MCF 10A (cell line): Measurements from ENCODE around the gene NSMF. TPM values are rescaled to one million over a fixed set of nuclear protein-coding genes. Genes with fewer than 3 reads are reported as not detected.
A peak's percentile ranks its signal among the peaks of the same experiment; 100 is the strongest.

ENCODE experiments used
- BruUV-seq: library from RNA; stranded (reverse); fragments of 400-500 nt; replicated peaks from 2 replicates; lab custom pipeline; 2021; lab: Mats Ljungman, UMichigan
- CTCF ChIA-PET: fragments of 300-600 bp; sonication (Branson Sonifier 250); formaldehyde crosslinking; extraction: SDS; loops from one replicate; lab custom pipeline; 2021; ENCODE audit warnings: antibody characterized with exemption, inconsistent platforms; lab: Yijun Ruan, JAX
- POLR2A ChIA-PET: fragments of 300-600, 350-650 bp; sonication (Branson Sonifier 250); formaldehyde crosslinking; extraction: SDS; loops from one replicate; lab custom pipeline; 2020; ENCODE audit warnings: antibody characterized with exemption, inconsistent platforms; lab: Yijun Ruan, JAX
- DNase-seq: peaks from one replicate; pipeline ENCODE4 v3.0.0-alpha.2; 2018; ENCODE audit not compliant: unreplicated experiment
- H3K27ac Mint-ChIP-seq: one replicate; pipeline ENCODE4 v1.8.0; 2022; ENCODE audit warnings: mild to moderate bottlenecking, low read depth, mixed read lengths; ENCODE audit not compliant: unreplicated experiment
- H3K27me3 Mint-ChIP-seq: one replicate; pipeline ENCODE4 v1.8.0; 2022; ENCODE audit warnings: mixed read lengths; ENCODE audit not compliant: insufficient read depth, unreplicated experiment
- H3K36me3 Mint-ChIP-seq: one replicate; pipeline ENCODE4 v1.8.0; 2022; ENCODE audit warnings: mild to moderate bottlenecking, moderate library complexity, mixed read lengths; ENCODE audit not compliant: insufficient read depth, unreplicated experiment
- H3K4me1 Mint-ChIP-seq: one replicate; pipeline ENCODE4 v1.8.0; 2022; ENCODE audit warnings: mixed read lengths; ENCODE audit not compliant: insufficient read depth, unreplicated experiment
- H3K4me3 Mint-ChIP-seq: one replicate; pipeline ENCODE4 v1.8.0; 2022; ENCODE audit warnings: mild to moderate bottlenecking, moderate library complexity, mixed read lengths; ENCODE audit not compliant: unreplicated experiment
- H3K9me3 Mint-ChIP-seq: one replicate; pipeline ENCODE4 v1.8.0; 2022; ENCODE audit warnings: mixed read lengths; ENCODE audit not compliant: unreplicated experiment
- intact Hi-C: fragments of 100-400 bp; cut with micrococcal nuclease; formaldehyde crosslinking; loops from 2 replicates; pipeline ENCODE4 v1.14.1; 2022
- total RNA-seq: library from RNA; stranded (reverse); gene quantifications from 2 replicates; pipeline ENCODE4 v1.2.3, GENCODE V29; 2022
- TF ChIP-seq, protein P1 (sequence below): fragments of 200-600 bp; IDR thresholded peaks from one replicate; pipeline ENCODE4 v1.8.0; 2022; ENCODE audit warnings: antibody characterized with exemption, mild to moderate bottlenecking; ENCODE audit not compliant: unreplicated experiment

Gene NSMF
- total RNA-seq, 1 experiment from 2014 or later: 37.8 TPM

DNA sequence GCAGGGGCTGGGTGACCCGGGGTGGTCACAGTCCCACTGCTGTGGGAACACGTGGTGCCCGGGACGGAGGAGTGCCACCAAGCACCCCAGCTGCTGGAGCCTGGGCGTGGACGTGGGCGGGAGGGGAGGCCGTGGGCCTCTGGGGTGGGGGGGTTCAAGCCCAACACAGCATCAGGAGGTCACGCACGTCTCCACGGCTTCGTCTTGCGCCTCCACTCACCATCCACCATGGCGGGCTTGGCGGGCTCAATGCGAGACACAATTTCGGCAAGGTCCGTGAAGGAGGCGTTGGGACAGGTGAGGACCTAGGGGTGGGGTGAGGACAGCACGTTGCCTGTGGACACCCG, 2.2 kb upstream of the NSMF start:
- BruUV-seq: no TSS peak

DNA sequence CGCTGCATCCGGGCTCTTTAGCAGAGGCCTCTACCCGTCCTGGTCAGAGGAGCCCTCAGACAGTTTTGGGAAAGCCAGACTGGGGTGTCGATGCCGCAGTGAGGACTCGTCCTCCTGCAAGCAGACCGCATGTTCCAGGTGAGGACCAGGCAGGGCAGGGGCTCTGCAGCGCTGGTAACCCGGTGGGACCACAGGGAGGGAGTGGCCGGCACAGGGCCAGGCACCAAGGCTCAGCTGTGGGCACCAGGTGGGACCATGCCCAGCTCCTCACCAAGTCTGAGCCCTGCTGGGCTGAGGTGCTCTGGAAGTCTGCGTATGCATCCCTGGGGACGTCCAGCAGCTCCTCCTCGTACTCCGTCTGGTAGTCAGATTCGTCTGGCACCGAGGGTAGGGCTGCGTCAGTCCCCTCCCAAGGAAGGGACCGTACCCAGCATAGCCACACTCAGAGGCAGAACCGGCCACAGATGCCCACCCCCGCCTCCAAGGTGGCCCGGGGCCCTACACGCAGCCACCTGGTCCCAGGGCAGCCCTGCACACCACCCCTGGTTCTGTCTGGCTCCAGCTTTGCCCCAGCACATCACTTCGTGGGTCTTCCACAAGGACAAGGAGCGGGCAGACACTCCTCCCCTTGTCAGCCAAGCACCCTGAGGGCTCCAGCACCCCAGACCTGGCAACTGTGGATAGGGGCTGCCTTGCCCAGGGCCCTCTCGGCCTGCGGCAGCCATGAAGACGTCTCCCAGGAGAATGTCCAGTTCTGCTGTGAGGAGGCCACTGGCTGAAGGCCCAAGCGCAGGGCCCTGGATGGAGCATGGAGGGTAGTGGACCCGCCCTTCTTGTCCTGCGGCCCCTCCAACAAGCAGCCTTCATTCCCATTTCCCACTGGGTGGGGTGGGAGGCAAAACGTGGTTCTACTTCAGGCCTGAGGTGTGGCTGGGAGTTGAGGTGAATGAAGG, 1.5 kb upstream of the NSMF start:
- Mint-ChIP-seq H3K27ac (no peak overlapping the region), H3K4me3 (no peak overlapping the region), H3K36me3 (no peaks in the 10 kb centered on the region), H3K27me3 (peaks cover 2% of the 10 kb centered on the region), H3K4me1 (peaks cover 8% of the 10 kb centered on the region), H3K9me3 (no peaks in the 10 kb centered on the region)
- POLR2A ChIA-PET: interaction anchor here (1.6 kb wide), 1 partner anchor 19 kb away, joined by 8 read pairs; the partner anchor contains the start of gene ENTPD8
- CTCF ChIA-PET: no interaction called here
- TF ChIP-seq, protein P1, sequence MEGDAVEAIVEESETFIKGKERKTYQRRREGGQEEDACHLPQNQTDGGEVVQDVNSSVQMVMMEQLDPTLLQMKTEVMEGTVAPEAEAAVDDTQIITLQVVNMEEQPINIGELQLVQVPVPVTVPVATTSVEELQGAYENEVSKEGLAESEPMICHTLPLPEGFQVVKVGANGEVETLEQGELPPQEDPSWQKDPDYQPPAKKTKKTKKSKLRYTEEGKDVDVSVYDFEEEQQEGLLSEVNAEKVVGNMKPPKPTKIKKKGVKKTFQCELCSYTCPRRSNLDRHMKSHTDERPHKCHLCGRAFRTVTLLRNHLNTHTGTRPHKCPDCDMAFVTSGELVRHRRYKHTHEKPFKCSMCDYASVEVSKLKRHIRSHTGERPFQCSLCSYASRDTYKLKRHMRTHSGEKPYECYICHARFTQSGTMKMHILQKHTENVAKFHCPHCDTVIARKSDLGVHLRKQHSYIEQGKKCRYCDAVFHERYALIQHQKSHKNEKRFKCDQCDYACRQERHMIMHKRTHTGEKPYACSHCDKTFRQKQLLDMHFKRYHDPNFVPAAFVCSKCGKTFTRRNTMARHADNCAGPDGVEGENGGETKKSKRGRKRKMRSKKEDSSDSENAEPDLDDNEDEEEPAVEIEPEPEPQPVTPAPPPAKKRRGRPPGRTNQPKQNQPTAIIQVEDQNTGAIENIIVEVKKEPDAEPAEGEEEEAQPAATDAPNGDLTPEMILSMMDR: no peak
- no TSS peak for BruUV-seq
- no peak for DNase-seq
- intact Hi-C loops: no loop called here

More for the DNA sequence above, 2.2 kb upstream of the NSMF start:
- ChIA-PET POLR2A (no interaction called here), CTCF (no interaction called here)
- Mint-ChIP-seq H3K9me3 (no peaks in the 10 kb centered on the region), H3K4me3 (no peak overlapping the region), H3K27ac (no peak overlapping the region), H3K4me1 (peaks cover 2% of the 10 kb centered on the region), H3K36me3 (no peaks in the 10 kb centered on the region), H3K27me3 (peaks cover 9% of the 10 kb centered on the region)
- TF ChIP-seq, protein P1: no peak
- no peak for DNase-seq
- intact Hi-C loops: no loop called here

DNA sequence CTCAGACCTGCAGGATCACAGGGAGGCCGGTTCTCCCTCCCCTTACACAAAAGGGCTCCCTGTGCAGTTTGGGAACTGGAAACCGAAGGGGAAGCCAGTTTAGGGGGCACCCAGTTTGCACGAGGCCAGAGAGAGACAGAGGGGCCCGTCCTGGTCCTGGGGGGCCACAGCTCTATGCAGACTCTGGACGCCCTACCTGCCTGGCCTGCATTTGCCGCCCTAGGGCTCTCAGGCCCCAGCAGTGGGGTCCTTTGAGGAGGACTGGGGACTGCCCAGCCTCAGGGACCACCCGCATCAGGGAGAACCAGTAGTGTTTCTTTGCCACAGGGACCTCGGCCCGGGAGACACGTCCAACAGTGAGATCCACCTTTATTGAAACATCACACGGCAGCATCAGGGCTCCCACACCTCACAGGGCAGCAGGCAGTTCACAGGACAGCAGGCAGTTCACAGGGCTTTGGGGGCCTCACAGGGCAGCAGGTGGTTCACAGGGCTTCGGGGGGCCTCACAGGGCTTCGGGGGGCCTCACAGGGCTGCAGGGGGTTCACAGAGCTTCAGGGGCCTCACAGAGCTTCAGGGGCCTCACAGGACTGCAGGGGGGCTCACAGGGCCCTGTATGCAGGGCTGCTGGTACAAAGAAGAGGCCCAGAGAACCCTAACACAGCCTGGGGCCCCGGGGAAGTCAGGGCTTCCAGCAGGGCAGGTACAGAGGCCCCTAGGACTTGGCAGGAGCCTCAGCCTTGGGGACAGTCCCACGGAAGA, 648 bp upstream of the NSMF start:
- POLR2A ChIA-PET: interaction anchor here (0.7 to 1.6 kb wide), 12 partner anchors 10 to 239 kb away, joined by 3 to 10 read pairs (median 4); partner anchors contain the start of genes ENTPD8, TOR4A and TUBB4B
- Mint-ChIP-seq H3K36me3 (no peaks in the 10 kb centered on the region), H3K27ac (no peak overlapping the region), H3K4me3 (peak overlapping the region; percentile 48), H3K9me3 (no peaks in the 10 kb centered on the region), H3K27me3 (no peaks in the 10 kb centered on the region), H3K4me1 (peaks cover 9% of the 10 kb centered on the region)
- BruUV-seq: no TSS peak
- CTCF ChIA-PET: interaction anchor here (0.6 kb wide), 1 partner anchor 13 kb away, joined by 3 read pairs; no protein-coding TSS in a partner anchor
- intact Hi-C loops: no loop called here
- TF ChIP-seq, protein P1: no peak
- DNase-seq: no peak
